IPS-18a (cell line): ENCODE results near the gene CDC14A.

Source experiments
- H3K27ac ChIP-seq: one replicate; pipeline ENCODE4 v1.5.1; 2013; ENCODE audit warnings: low read length
- H3K27me3 ChIP-seq: one replicate; pipeline ENCODE4 v1.6.1; 2013; ENCODE audit warnings: mild to moderate bottlenecking, low read length; ENCODE audit not compliant: control insufficient read depth, insufficient read depth
- H3K36me3 ChIP-seq: one replicate; pipeline ENCODE4 v1.6.1; 2013; ENCODE audit warnings: low read depth, low read length; ENCODE audit not compliant: control insufficient read depth
- H3K4me1 ChIP-seq: one replicate; pipeline ENCODE4 v1.6.1; 2013; ENCODE audit warnings: low read depth, low read length; ENCODE audit not compliant: control insufficient read depth
- H3K4me3 ChIP-seq: one replicate; pipeline ENCODE4 v1.5.1; 2013; ENCODE audit warnings: low read length
- H3K9ac ChIP-seq: one replicate; pipeline ENCODE4 v1.6.1; 2013; ENCODE audit warnings: mild to moderate bottlenecking, low read length, moderate library complexity
- H3K9me3 ChIP-seq: one replicate; pipeline ENCODE4 v1.6.1; 2013; ENCODE audit warnings: low read depth, low read length; ENCODE audit not compliant: control insufficient read depth

CDC14A gene

GRCh38 chr1:100456880-100457279 lies 104.6 kb downstream of the CDC14A start:
- peaks cover 3% of the 10 kb centered on the region for H3K36me3 ChIP-seq
- no peak overlapping the region for H3K9ac ChIP-seq
- H3K4me3 ChIP-seq: no peak overlapping the region
- H3K27me3 ChIP-seq: no peaks in the 10 kb centered on the region
- H3K9me3 ChIP-seq: no peaks in the 10 kb centered on the region
- peaks cover 14% of the 10 kb centered on the region for H3K4me1 ChIP-seq
- H3K27ac ChIP-seq: no peak overlapping the region

GRCh38 chr1:100457683-100458082 lies 105.4 kb downstream of the CDC14A start:
- Histone ChIP-seq H3K9me3 (no peaks in the 10 kb centered on the region), H3K27me3 (no peaks in the 10 kb centered on the region), H3K4me1 (peaks cover 22% of the 10 kb centered on the region), H3K36me3 (peaks cover 3% of the 10 kb centered on the region), H3K9ac (no peak overlapping the region), H3K27ac (no peak overlapping the region), H3K4me3 (no peak overlapping the region)

GRCh38 chr1:100458661-100459357 lies 106.5 kb downstream of the CDC14A start:
- Histone ChIP-seq H3K27ac (no peak overlapping the region), H3K4me1 (peaks cover 32% of the 10 kb centered on the region), H3K36me3 (peaks cover 3% of the 10 kb centered on the region), H3K9me3 (no peaks in the 10 kb centered on the region), H3K9ac (no peak overlapping the region), H3K27me3 (no peaks in the 10 kb centered on the region), H3K4me3 (no peak overlapping the region)

- Histone ChIP-seq H3K4me1 (peaks cover 37% of the 10 kb centered on the region), H3K9ac (no peak overlapping the region), H3K36me3 (peaks cover 3% of the 10 kb centered on the region), H3K27ac (no peak overlapping the region), H3K27me3 (no peaks in the 10 kb centered on the region), H3K9me3 (no peaks in the 10 kb centered on the region), H3K4me3 (no peak overlapping the region)
Observed at GRCh38 chr1:100459358-100460114, 107.2 kb downstream of the CDC14A start.

- H3K9ac ChIP-seq: no peak overlapping the region
- no peaks in the 10 kb centered on the region for H3K9me3 ChIP-seq
- no peak overlapping the region for H3K4me3 ChIP-seq
- H3K27ac ChIP-seq: no peak overlapping the region
- H3K4me1 ChIP-seq: peaks cover 37% of the 10 kb centered on the region
- no peaks in the 10 kb centered on the region for H3K27me3 ChIP-seq
- peaks cover 3% of the 10 kb centered on the region for H3K36me3 ChIP-seq
Observed at GRCh38 chr1:100461222-100461621, 108.9 kb downstream of the CDC14A start.

GRCh38 chr1:100462326-100463025 lies 110.2 kb downstream of the CDC14A start:
- H3K27me3 ChIP-seq: no peaks in the 10 kb centered on the region
- no peaks in the 10 kb centered on the region for H3K9me3 ChIP-seq
- peak overlapping the region; percentile 2 for H3K9ac ChIP-seq
- no peak overlapping the region for H3K27ac ChIP-seq
- H3K4me3 ChIP-seq: peak overlapping the region; percentile 9
- peaks cover 37% of the 10 kb centered on the region for H3K4me1 ChIP-seq
- no peaks in the 10 kb centered on the region for H3K36me3 ChIP-seq

- H3K4me3 ChIP-seq: no peak overlapping the region
- H3K36me3 ChIP-seq: peaks cover 10% of the 10 kb centered on the region
- peaks cover 37% of the 10 kb centered on the region for H3K4me1 ChIP-seq
- no peaks in the 10 kb centered on the region for H3K9me3 ChIP-seq
- no peak overlapping the region for H3K9ac ChIP-seq
- H3K27ac ChIP-seq: no peak overlapping the region
- H3K27me3 ChIP-seq: no peaks in the 10 kb centered on the region
Observed at GRCh38 chr1:100463791-100464424, 111.6 kb downstream of the CDC14A start.

GRCh38 chr1:100469578-100469977 lies 117.3 kb downstream of the CDC14A start:
- Histone ChIP-seq H3K4me3 (no peak overlapping the region), H3K36me3 (peaks cover 10% of the 10 kb centered on the region), H3K4me1 (no peaks in the 10 kb centered on the region), H3K27ac (no peak overlapping the region), H3K27me3 (no peaks in the 10 kb centered on the region), H3K9ac (no peak overlapping the region), H3K9me3 (no peaks in the 10 kb centered on the region)

GRCh38 chr1:100474834-100475233 lies 122.5 kb downstream of the CDC14A start:
- Histone ChIP-seq H3K4me1 (no peaks in the 10 kb centered on the region), H3K27me3 (no peaks in the 10 kb centered on the region), H3K9ac (no peak overlapping the region), H3K4me3 (no peak overlapping the region), H3K9me3 (no peaks in the 10 kb centered on the region), H3K36me3 (no peaks in the 10 kb centered on the region), H3K27ac (no peak overlapping the region)

GRCh38 chr1:100476735-100477290 lies 124.5 kb downstream of the CDC14A start:
- Histone ChIP-seq H3K9me3 (no peaks in the 10 kb centered on the region), H3K9ac (no peak overlapping the region), H3K27me3 (no peaks in the 10 kb centered on the region), H3K27ac (no peak overlapping the region), H3K4me3 (no peak overlapping the region), H3K4me1 (no peaks in the 10 kb centered on the region), H3K36me3 (no peaks in the 10 kb centered on the region)

GRCh38 chr1:100478816-100479215 lies 126.5 kb downstream of the CDC14A start:
- Histone ChIP-seq H3K36me3 (no peaks in the 10 kb centered on the region), H3K27me3 (no peaks in the 10 kb centered on the region), H3K9ac (no peak overlapping the region), H3K27ac (no peak overlapping the region), H3K4me1 (no peaks in the 10 kb centered on the region), H3K9me3 (no peaks in the 10 kb centered on the region), H3K4me3 (no peak overlapping the region)
